SK-N-MC (cell line): ENCODE results near the gene TMEM132D.
"Not testable (repeated sequence)": the region's sequence is repeated elsewhere in the genome, so short reads cannot be mapped to it uniquely, and the experiment has no call there.

Source experiments
- DNase-seq: peaks from one replicate; pipeline ENCODE4 v3.0.0-alpha.2; 2011; ENCODE audit warnings: low read depth, low spot score
- H3K27ac ChIP-seq: fragments of 200-600 bp; sonication (generic); 2 replicates; pipeline ENCODE4 v1.5.1; 2016; ENCODE audit warnings: mixed run types
- H3K36me3 ChIP-seq: fragments of 200-600 bp; sonication (generic); 2 replicates; pipeline ENCODE4 v1.6.1; 2017; ENCODE audit warnings: antibody characterized with exemption, low read length, mixed read lengths; ENCODE audit not compliant: insufficient read depth
- H3K4me3 ChIP-seq: fragments of 200-600 bp; sonication (generic); 2 replicates; pipeline ENCODE4 v1.5.1; 2016
- H3K9ac ChIP-seq: fragments of 200-600 bp; sonication (generic); 2 replicates; pipeline ENCODE4 v1.8.0; 2017; ENCODE audit warnings: mixed run types, mixed read lengths; ENCODE audit not compliant: insufficient read length
- H3K9me3 ChIP-seq: fragments of 200-600 bp; sonication (generic); 2 replicates; pipeline ENCODE4 v1.6.1; 2017; ENCODE audit warnings: low read depth, mild to moderate bottlenecking, antibody characterized with exemption, low read length, moderate library complexity, mixed read lengths
- EZH2 ChIP-seq: fragments of 200-600 bp; sonication (generic); IDR thresholded peaks from one replicate; pipeline ENCODE4 v1.6.1; 2017; ENCODE audit warnings: antibody characterized with exemption
- FOXP2 ChIP-seq: optimal IDR thresholded peaks from 2 replicates; pipeline ENCODE3; 2011; ENCODE audit warnings: mild to moderate bottlenecking, moderate library complexity; ENCODE audit not compliant: insufficient read depth; ENCODE audit errors: extremely low read length, control extremely low read depth
- POLR2AphosphoS5 ChIP-seq: IDR thresholded peaks from 2 replicates; pipeline ENCODE4 v1.6.1; 2012; ENCODE audit warnings: mild to moderate bottlenecking, low read depth, low read length, borderline replicate concordance

TMEM132D gene

GRCh38 chr12:129552996-129553750 is 350.7 kb downstream of the TMEM132D start:
- TF ChIP-seq POLR2AphosphoS5 (no peak), FOXP2 (no peak), EZH2 (no peak)
- Histone ChIP-seq H3K36me3 (no peaks in the 10 kb centered on the region), H3K4me3 (no peak overlapping the region), H3K27ac (no peak overlapping the region), H3K9me3 (no peaks in the 10 kb centered on the region), H3K9ac (no peak overlapping the region)
- DNase-seq, result no peak

DNA sequence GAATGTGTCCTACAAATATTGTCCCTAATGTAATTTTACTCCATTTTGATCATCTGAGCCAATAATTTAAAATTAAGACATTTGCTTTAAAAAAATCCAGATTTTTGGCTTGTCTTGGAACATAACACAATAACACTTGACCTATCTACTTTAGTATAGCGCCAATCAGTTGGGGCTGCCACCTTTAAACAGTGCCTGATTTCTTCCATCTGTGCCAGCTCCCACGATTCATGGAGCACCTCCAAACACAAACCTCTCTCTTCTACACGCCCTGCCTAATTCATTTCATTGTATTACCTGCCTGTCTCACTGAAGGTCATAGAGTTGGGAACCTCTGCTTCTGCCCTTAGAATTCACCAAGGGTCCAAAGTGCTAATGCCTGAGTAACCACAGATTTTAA is 352.4 kb downstream of the TMEM132D start:
- no peak for DNase-seq
- Histone ChIP-seq H3K9ac (no peak overlapping the region), H3K27ac (no peak overlapping the region), H3K4me3 (no peak overlapping the region), H3K9me3 (no peaks in the 10 kb centered on the region), H3K36me3 (no peaks in the 10 kb centered on the region)
- TF ChIP-seq FOXP2 (no peak), EZH2 (no peak), POLR2AphosphoS5 (no peak)

GRCh38 chr12:129550353-129550752 is 353.5 kb downstream of the TMEM132D start:
- TF ChIP-seq FOXP2 (no peak), EZH2 (no peak), POLR2AphosphoS5 (no peak)
- Histone ChIP-seq H3K9me3 (no peaks in the 10 kb centered on the region), H3K9ac (no peak overlapping the region), H3K4me3 (no peak overlapping the region), H3K36me3 (no peaks in the 10 kb centered on the region), H3K27ac (no peak overlapping the region)
- DNase-seq, result no peak

- Histone ChIP-seq H3K4me3 (no peak overlapping the region), H3K9me3 (no peaks in the 10 kb centered on the region), H3K27ac (no peak overlapping the region), H3K9ac (no peak overlapping the region), H3K36me3 (no peaks in the 10 kb centered on the region)
- DNase-seq, result no peak
- TF ChIP-seq FOXP2 (no peak), EZH2 (no peak), POLR2AphosphoS5 (no peak)
Measured at GRCh38 chr12:129549656-129550055, 354.2 kb downstream of the TMEM132D start.

- not testable (repeated sequence) for H3K27ac ChIP-seq, H3K9me3 ChIP-seq, H3K36me3 ChIP-seq, H3K4me3 ChIP-seq, DNase-seq, H3K9ac ChIP-seq
Measured at GRCh38 chr12:129549020-129549419, 354.8 kb downstream of the TMEM132D start.

DNA sequence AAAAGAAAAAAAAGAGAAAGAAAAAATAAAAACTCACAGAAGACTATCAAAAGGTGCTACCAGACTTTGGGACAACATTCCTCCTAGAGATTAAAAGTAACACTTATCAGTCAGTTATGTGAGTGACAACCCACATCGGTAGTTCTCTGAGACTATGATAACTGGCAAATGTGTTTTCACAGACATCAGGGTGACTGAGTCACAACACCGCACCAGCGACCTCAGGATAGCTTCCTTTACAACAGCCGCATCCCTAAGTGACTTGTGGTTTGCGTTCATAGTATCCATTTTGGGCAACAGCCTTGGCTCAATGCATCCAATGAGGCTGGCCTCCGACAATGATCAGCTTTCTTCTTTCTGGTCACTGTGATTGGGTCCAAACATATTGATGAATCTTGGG is 359.1 kb downstream of the TMEM132D start:
- no peak for DNase-seq

GRCh38 chr12:129540954-129541353 is 362.9 kb downstream of the TMEM132D start:
- Histone ChIP-seq H3K9me3 (no peaks in the 10 kb centered on the region), H3K27ac (no peak overlapping the region), H3K9ac (no peak overlapping the region), H3K4me3 (no peak overlapping the region), H3K36me3 (no peaks in the 10 kb centered on the region)
- DNase-seq, result no peak
- no peak for TF ChIP-seq FOXP2
- TF ChIP-seq POLR2AphosphoS5, result no peak
- TF ChIP-seq EZH2, result no peak

More for the DNA sequence above, 359.1 kb downstream of the TMEM132D start:
- no peaks in the 10 kb centered on the region for H3K36me3 ChIP-seq
- TF ChIP-seq EZH2 (no peak), FOXP2 (no peak), POLR2AphosphoS5 (no peak)
- H3K9ac ChIP-seq, result no peak overlapping the region
- no peaks in the 10 kb centered on the region for H3K9me3 ChIP-seq
- no peak overlapping the region for H3K27ac ChIP-seq
- H3K4me3 ChIP-seq, result no peak overlapping the region

GRCh38 chr12:129540249-129540648 is 363.6 kb downstream of the TMEM132D start:
- H3K9ac ChIP-seq, result no peak overlapping the region
- no peaks in the 10 kb centered on the region for H3K36me3 ChIP-seq
- no peaks in the 10 kb centered on the region for H3K9me3 ChIP-seq
- DNase-seq, result no peak
- H3K27ac ChIP-seq, result no peak overlapping the region
- TF ChIP-seq FOXP2 (no peak), POLR2AphosphoS5 (no peak), EZH2 (no peak)
- no peak overlapping the region for H3K4me3 ChIP-seq

DNA sequence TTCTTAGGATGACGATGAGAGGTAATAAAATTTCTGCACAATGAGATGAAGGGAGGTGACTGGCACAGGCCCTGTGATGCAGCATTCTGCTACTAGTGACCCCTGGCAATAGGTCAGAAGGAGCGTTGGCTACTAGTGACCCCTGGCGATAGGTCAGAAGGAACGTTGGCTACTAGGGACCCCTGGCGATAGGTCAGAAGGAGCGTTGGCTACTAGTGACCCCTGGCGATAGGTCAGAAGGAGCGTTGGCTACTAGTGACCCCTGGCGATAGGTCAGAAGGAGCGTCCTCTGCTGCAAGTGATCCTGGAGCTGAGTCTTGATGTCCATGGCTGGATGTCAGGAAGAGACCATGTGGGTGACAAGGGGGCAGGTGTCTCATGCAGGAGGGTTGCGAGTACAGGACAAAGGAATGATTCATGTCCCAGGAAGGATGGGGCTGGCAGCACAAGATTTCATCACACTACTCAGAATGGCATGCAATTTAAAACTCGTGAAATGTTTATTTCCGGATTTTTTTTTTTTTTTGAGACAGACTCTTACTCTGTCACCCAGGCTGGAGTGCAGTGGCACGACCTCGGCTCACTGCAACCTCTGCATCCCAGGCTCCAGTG is 365.0 kb downstream of the TMEM132D start:
- H3K36me3 ChIP-seq, H3K4me3 ChIP-seq, H3K27ac ChIP-seq, DNase-seq, H3K9me3 ChIP-seq, H3K9ac ChIP-seq: not testable (repeated sequence)
